Measurements from ENCODE around the gene TM2D1.

The TM2D1 gene

DNA sequence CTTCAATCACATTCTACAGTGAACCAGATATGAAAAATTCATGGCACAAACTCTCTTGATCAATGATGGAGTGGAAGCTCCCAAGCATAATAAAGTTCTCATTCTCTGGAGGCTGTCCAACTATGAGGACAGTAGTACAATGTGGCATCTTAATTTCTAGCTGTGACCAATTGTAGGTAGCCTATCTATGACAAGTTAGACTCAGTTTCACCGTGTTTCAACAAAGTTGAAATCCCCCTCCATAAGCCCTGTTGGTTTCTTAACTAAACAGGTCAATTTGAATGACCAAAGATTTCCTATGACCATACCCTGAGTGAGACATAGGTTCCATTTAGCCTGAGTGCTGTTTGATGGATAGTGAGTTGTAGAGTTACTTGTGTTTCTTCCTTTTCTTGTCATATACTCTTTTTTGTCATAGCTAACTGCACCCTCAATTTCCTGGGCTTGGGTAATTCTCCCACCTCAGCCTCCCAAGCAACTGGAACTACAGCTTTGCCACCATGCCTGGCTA lies 29.1 kb upstream of the TM2D1 start (continued):
- TF ChIP-seq, protein P1, sequence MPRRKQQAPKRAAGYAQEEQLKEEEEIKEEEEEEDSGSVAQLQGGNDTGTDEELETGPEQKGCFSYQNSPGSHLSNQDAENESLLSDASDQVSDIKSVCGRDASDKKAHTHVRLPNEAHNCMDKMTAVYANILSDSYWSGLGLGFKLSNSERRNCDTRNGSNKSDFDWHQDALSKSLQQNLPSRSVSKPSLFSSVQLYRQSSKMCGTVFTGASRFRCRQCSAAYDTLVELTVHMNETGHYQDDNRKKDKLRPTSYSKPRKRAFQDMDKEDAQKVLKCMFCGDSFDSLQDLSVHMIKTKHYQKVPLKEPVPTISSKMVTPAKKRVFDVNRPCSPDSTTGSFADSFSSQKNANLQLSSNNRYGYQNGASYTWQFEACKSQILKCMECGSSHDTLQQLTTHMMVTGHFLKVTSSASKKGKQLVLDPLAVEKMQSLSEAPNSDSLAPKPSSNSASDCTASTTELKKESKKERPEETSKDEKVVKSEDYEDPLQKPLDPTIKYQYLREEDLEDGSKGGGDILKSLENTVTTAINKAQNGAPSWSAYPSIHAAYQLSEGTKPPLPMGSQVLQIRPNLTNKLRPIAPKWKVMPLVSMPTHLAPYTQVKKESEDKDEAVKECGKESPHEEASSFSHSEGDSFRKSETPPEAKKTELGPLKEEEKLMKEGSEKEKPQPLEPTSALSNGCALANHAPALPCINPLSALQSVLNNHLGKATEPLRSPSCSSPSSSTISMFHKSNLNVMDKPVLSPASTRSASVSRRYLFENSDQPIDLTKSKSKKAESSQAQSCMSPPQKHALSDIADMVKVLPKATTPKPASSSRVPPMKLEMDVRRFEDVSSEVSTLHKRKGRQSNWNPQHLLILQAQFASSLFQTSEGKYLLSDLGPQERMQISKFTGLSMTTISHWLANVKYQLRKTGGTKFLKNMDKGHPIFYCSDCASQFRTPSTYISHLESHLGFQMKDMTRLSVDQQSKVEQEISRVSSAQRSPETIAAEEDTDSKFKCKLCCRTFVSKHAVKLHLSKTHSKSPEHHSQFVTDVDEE (CRISPR knock-in tag; IDR thresholded peaks at IDR 0.05): no peak
- no peak for TF ChIP-seq ZC3H10 (CRISPR knock-in tag; IDR thresholded peaks at IDR 0.05)
- TF ChIP-seq, protein P2, sequence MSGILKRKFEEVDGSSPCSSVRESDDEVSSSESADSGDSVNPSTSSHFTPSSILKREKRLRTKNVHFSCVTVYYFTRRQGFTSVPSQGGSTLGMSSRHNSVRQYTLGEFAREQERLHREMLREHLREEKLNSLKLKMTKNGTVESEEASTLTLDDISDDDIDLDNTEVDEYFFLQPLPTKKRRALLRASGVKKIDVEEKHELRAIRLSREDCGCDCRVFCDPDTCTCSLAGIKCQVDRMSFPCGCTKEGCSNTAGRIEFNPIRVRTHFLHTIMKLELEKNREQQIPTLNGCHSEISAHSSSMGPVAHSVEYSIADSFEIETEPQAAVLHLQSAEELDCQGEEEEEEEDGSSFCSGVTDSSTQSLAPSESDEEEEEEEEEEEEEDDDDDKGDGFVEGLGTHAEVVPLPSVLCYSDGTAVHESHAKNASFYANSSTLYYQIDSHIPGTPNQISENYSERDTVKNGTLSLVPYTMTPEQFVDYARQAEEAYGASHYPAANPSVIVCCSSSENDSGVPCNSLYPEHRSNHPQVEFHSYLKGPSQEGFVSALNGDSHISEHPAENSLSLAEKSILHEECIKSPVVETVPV (CRISPR knock-in tag; IDR thresholded peaks at IDR 0.05): no peak
- no peak for TF ChIP-seq OSR1 (CRISPR knock-in tag; IDR thresholded peaks at IDR 0.05)

DNA sequence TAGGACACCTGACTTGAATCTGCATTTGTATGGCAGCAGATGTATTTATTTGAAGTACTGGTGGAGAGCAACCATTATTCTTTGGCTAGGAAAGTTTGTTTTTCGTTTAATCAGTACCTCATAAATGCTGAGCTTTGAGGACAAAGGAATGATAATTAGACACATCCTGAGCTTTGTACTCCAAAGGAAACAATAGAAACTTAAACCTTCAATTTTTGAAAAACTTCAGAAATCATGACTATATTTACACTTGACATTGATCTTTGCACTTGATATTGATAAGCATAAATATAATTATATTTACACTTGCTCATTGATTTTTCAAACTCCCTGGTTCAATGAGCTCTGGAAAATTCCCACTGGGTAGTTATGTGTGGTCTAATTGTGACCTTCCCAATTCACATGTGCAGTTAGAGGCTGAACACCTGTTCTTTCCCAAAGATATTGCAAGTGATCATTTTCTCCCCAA lies 28.0 kb upstream of the TM2D1 start:
- ATAC-seq: no peak
- TF ChIP-seq CSDC2 (CRISPR knock-in tag; IDR thresholded peaks at IDR 0.05) (no peak), ARNTL (CRISPR knock-in tag; IDR thresholded peaks at IDR 0.05; ENCODE audit: borderline replicate concordance, low read depth) (no peak), ZFP30 (CRISPR knock-in tag; IDR thresholded peaks at IDR 0.05) (no peak), ZFP3 (CRISPR knock-in tag; IDR thresholded peaks at IDR 0.05) (no peak), ZNF8 (CRISPR knock-in tag; IDR thresholded peaks at IDR 0.05) (no peak), ESRRG (CRISPR knock-in tag; IDR thresholded peaks at IDR 0.05) (no peak), RARB (CRISPR knock-in tag; IDR thresholded peaks at IDR 0.05) (no peak), GLIS3 (CRISPR knock-in tag; IDR thresholded peaks at IDR 0.05) (no peak), ZNF565 (CRISPR knock-in tag; conservative IDR thresholded peaks at IDR 0.05; ENCODE audit: low read depth) (no peak), SNAI2 (CRISPR knock-in tag; IDR thresholded peaks at IDR 0.05) (no peak), PPARA (CRISPR knock-in tag; IDR thresholded peaks at IDR 0.05; ENCODE audit: borderline replicate concordance) (no peak), BACH2 (CRISPR knock-in tag; IDR thresholded peaks at IDR 0.05; ENCODE audit: borderline replicate concordance) (no peak), OSR1 (CRISPR knock-in tag; IDR thresholded peaks at IDR 0.05) (no peak), TCF4 (CRISPR knock-in tag; IDR thresholded peaks at IDR 0.05; ENCODE audit: borderline replicate concordance) (no peak)
- TF ChIP-seq, protein P3, sequence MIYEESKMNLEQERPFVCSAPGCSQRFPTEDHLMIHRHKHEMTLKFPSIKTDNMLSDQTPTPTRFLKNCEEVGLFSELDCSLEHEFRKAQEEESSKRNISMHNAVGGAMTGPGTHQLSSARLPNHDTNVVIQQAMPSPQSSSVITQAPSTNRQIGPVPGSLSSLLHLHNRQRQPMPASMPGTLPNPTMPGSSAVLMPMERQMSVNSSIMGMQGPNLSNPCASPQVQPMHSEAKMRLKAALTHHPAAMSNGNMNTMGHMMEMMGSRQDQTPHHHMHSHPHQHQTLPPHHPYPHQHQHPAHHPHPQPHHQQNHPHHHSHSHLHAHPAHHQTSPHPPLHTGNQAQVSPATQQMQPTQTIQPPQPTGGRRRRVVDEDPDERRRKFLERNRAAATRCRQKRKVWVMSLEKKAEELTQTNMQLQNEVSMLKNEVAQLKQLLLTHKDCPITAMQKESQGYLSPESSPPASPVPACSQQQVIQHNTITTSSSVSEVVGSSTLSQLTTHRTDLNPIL (CRISPR knock-in tag; IDR thresholded peaks at IDR 0.05; ENCODE audit: low read depth): no peak
- TF ChIP-seq, protein P4, sequence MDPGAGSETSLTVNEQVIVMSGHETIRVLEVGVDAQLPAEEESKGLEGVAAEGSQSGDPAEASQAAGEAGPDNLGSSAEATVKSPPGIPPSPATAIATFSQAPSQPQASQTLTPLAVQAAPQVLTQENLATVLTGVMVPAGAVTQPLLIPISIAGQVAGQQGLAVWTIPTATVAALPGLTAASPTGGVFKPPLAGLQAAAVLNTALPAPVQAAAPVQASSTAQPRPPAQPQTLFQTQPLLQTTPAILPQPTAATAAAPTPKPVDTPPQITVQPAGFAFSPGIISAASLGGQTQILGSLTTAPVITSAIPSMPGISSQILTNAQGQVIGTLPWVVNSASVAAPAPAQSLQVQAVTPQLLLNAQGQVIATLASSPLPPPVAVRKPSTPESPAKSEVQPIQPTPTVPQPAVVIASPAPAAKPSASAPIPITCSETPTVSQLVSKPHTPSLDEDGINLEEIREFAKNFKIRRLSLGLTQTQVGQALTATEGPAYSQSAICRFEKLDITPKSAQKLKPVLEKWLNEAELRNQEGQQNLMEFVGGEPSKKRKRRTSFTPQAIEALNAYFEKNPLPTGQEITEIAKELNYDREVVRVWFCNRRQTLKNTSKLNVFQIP (CRISPR knock-in tag; IDR thresholded peaks at IDR 0.05; ENCODE audit: borderline replicate concordance, low read depth): no peak
- TF ChIP-seq, protein P1 (CRISPR knock-in tag; IDR thresholded peaks at IDR 0.05): no peak
- TF ChIP-seq, protein P2 (CRISPR knock-in tag; IDR thresholded peaks at IDR 0.05): no peak
- TF ChIP-seq, protein P5, sequence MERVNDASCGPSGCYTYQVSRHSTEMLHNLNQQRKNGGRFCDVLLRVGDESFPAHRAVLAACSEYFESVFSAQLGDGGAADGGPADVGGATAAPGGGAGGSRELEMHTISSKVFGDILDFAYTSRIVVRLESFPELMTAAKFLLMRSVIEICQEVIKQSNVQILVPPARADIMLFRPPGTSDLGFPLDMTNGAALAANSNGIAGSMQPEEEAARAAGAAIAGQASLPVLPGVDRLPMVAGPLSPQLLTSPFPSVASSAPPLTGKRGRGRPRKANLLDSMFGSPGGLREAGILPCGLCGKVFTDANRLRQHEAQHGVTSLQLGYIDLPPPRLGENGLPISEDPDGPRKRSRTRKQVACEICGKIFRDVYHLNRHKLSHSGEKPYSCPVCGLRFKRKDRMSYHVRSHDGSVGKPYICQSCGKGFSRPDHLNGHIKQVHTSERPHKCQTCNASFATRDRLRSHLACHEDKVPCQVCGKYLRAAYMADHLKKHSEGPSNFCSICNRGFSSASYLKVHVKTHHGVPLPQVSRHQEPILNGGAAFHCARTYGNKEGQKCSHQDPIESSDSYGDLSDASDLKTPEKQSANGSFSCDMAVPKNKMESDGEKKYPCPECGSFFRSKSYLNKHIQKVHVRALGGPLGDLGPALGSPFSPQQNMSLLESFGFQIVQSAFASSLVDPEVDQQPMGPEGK (CRISPR knock-in tag; IDR thresholded peaks at IDR 0.05; ENCODE audit: borderline replicate concordance): no peak
